Uterus (tissue), 2 donors: Measurements from ENCODE around the gene TAS2R38.

Experiments
- POLR2A ChIP-seq, 2 donors: fragments of 450-650 bp; IDR thresholded peaks; one replicate each; pipeline ENCODE4 v1.6.1; 2016; ENCODE audit warnings: antibody characterized with exemption in 2 of 2, mild to moderate bottlenecking in 1 of 2, moderate library complexity in 1 of 2
- TF ChIP-seq, protein P1 (sequence below), 4 experiments: fragments of 200-600 bp in 2 of 4; fragments of 450-650 bp in 2 of 4; sonication (generic) in 2 of 4; IDR thresholded peaks; one replicate each; pipeline ENCODE4 v1.5.1; 2016 to 2019; ENCODE audit warnings: antibody characterized with exemption in 4 of 4, mild to moderate bottlenecking in 2 of 4, moderate library complexity in 1 of 4

DNA sequence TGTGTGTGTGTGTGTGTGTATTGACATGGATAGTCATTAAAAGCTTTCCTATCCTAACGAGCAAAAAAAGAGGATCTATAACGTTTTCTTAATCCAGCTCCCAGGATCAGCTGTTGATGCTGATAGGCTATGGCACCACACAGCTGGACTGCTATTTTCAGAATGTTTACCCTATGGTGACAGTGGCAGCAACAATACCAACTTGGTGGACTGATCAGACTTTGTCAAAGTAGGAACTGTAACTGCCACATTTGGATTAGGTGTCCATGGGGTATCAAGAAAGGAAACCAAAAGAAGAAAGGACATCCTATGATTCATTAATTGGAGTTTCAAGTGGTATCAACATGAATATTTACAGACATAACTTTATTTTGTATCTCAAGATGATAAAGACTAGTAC is 24.1 kb downstream of the TAS2R38 start:
- no peak for TF ChIP-seq POLR2A (IDR thresholded peaks at IDR 0.05)
- TF ChIP-seq, protein P1, sequence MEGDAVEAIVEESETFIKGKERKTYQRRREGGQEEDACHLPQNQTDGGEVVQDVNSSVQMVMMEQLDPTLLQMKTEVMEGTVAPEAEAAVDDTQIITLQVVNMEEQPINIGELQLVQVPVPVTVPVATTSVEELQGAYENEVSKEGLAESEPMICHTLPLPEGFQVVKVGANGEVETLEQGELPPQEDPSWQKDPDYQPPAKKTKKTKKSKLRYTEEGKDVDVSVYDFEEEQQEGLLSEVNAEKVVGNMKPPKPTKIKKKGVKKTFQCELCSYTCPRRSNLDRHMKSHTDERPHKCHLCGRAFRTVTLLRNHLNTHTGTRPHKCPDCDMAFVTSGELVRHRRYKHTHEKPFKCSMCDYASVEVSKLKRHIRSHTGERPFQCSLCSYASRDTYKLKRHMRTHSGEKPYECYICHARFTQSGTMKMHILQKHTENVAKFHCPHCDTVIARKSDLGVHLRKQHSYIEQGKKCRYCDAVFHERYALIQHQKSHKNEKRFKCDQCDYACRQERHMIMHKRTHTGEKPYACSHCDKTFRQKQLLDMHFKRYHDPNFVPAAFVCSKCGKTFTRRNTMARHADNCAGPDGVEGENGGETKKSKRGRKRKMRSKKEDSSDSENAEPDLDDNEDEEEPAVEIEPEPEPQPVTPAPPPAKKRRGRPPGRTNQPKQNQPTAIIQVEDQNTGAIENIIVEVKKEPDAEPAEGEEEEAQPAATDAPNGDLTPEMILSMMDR (IDR thresholded peaks at IDR 0.05) = no peak
